Measurements from ENCODE around the gene GIMAP8.
A peak's percentile ranks its signal among the peaks of the same experiment; 100 is the strongest.

GIMAP8 gene

DNA sequence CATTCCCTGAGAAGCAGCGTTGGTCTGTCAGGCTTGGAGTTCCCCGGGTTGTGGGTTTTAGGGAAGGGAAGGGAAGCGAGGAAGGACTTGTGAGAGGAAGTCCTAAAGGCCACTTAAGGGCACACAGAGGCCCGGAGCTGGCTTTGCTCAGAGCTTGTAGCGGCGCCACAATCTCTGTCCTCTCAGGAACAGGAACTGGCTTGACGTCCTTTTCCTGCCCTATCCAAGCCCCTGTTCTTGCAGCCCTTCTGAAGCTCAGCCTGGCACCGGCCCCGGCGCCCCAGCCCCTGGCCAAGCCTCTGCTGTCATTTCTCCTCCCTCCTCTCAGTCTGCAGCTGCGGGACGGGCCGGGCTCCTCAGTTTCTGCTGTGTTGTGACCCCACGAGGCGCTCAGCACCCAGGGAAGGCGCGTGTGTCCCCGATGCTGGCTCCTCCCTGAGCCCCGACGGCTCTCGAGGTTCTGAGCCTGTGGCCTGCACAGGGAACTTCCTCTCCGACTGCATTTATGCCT is at the start of gene GIMAP8:
GIMAP8 (plus strand) TSS at position 140 of the 511 bp plus-strand sequence. CDS start 16,069 bp downstream, outside the sequence.
- DNase-seq (ENCODE audit: low spot score), result no peak

DNA sequence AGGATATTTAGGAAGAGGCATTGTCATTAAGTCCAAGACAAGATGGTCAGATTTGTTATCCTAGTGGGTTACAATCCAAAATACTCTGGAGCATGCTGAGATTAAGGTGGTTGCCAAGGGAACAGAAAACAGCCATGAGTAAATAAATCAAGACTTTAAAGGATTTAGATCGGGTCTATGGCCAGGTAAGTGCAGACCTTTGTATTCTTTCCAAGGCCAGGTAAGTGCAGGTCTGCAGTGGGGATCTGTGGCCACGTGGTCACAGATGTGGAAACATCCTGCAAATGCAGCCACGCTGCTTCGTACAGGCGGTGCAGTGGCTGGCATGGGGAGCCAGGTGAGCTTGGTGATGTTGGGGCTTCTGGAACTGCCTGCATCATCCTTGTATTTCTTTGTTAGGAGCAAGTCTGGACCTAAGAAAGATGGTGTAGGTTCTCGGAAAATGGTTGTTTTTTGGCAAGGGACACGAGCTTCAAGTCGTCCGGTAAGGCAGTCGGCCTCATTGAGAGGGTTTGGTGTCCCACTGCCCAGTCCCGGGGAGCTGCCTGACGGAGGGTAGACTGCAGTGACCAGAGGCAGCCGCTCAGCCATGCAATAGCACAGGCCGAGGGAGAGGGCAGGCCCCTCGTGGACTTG is 49.5 kb upstream of the GIMAP8 start:
- no peak for DNase-seq (ENCODE audit: low spot score)

DNA sequence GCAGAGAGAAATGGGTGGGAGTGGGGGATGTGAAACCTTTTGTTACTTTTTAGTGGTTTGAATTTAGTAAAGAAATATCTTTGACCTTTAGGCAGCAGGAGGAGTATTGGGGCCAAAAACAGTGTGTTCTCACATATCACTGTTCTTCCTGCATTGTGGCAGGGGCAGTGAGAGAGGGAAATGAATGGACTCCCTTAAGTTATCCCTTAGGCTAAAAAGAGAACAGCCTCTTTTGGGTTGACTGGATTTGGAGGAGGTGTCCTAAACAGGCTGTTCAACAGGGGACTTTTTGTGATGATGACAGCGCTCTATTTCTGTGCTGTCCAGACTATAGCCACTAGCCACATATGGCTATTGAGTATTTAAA is 49.0 kb upstream of the GIMAP8 start:
- DNase-seq (ENCODE audit: low spot score), result no peak

DNA sequence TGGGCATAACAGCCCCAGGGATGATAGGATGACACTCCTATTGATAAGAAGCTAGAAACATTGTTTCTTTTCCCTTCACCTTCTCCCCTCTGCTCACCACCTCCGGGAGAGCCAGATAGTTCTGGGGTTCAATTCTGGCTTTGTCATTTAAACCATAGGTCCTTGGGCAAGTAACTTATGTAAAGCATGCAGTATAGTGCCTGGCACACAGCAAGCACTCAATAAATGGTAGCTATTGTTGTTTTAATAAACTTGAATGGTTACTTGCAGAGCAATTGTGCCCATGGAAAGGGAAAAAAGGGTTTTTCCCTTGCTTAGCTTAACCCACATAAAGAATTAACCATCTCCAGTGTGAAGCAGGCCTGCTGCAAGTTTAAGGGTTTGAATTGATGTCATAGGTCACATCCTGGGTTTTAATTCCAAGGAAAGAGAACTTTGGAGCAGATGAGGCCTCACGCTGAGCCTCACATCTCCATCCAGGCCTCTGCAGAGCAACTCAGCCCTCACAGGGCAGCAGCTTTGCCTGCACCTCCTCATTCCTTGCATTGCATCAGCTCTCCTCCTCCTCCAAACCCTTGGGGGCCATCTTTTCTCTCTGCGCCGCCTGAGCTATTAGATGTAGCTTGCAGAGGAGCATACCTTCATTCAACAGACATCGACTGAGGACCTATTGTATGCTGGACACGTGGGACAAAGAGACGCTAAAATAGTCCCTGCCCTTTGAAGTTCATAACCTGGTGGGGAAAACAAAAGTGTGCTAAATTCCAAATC is 48.4 kb upstream of the GIMAP8 start:
- no peak for DNase-seq (ENCODE audit: low spot score)

DNA sequence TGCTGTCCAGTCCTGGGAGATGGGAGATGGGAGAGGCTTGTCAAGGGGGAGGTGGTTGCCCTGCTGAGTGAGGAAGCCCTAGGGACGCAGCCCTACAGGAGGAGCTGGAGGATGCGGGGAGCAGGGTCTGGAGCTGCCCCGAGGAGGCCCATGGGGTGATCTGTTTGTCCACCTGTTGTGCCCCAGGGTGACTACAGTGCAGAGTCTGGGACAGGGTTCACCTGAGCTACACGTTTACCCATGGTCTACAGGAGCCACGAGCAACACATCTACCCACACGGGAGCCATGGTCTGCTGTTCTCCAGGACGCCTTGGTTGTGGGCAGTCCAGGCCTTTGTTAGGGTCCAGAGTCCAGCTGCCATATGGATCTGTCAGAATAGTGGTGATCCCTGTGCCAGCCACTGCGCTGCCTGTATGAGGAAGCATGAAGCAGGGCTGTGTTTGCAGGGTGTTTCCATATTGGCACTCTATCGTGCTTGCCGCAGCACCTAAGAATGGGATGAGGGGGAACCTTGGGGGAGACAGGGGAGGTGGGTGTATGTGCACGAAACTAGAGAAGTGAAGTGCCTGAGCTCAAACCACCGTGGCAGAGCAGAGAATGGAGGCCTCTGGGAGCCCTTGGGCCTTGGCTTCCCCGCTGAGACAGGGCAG is 47.6 kb upstream of the GIMAP8 start:
- DNase-seq (ENCODE audit: low spot score), result no peak

DNA sequence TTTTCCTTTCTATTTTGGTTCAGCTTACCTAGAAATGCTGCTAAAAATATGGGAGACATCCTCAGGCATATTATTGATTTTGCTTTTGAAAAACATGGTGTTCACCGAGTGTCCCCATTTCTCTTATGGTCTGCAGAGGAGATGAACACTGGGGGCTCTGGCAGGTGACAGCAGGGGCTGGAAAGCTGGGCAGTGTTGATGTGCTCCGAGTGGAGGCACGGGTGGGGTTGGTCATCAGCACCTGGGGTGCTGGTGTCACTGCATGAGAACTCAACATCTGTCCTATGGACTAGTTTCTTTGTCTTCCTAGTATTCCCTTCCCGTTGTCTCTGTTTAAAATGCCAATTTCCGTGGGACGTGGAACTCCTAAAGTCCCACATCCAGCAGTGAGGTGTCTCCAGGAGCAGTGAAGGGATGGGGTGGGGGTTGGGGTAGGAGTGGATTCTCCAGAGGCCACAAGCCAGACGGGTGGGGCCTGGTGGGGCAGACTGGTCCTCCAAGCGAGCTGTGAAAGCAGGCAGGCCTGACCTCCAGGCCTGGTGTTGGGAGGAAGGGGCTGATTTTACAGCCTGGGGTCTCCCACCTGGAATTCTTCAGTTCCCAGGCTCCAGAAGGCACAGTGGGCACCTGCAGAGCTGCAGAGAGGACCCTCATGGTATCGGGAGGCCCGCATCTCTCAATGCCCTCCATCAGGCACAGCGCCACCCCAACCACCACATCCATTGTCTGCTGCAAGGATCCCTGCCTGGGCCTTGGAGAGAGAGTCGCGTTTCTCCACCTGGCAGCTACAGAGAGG is 46.9 kb upstream of the GIMAP8 start:
- DNase-seq (ENCODE audit: low spot score), result no peak

DNA sequence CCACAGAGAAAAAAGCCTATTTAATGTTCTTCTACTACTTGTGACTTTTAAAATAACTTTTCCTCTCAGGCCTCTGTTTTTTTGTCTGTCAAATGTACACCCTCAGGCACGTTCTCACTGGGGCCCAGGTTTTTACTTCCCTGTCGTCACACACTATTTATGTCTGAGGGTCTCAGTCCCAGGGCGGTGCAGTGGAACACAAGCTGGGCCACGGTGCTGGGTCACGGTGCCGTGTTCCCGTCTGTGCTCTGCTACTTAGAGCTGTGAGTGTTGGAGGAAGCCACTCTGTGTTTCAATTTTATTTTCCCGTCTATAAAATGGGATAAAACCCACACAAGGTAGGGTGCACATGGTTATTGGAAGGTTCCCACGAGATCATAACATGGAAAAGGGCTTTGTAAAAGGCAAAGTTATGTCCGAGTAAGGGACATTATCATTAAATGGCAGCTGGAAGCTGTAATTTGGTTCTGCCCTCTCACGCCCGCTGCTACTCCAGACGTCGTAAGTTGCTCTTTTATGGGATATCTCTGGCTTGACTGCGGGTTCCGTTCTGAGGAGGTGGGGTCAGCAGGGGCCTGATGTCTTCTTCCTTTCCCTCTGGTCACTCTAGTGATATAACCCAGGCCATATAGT is 46.1 kb upstream of the GIMAP8 start:
- peak; percentile 59 for DNase-seq (ENCODE audit: low spot score)

DNA sequence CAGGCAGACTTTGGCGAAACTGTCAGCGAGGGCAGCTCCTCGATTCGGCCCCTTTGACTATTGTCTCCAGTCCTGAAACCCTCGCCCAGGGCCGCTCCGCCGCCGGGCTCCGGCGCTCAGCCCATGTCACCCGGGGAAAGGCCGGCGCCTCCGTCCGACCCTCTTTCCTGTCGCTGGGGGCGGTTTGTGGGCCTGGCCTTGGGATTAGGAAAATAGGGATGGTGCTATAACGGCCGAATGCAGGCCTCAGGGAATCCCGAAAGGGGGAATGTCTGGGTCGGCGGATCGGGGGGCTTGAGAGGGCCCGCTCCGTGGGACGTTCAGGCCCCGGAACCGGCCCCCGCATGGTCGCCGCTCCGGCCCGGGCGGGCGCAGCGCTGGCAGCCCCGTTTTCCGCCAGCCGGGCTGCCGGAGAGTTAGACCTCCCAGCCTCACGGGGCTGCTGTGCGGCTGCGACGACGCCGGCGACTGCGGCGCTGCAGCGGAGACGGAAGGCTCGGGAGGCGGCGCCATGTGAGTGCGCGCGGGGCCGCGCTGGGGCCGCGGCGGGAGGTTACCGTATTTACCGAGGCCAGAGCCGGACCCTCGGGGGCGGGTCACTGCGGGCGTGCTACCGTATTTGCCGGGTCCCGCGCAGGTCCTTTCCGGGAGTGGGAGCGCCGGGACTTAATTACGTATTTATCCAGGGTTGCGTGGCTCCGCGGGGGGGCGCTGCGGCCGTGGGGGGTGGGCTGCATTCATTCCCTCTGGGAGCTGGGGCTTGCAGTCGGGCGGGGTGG is 45.4 kb upstream of the GIMAP8 start:
- DNase-seq (ENCODE audit: low spot score), result peak; percentile 95

DNA sequence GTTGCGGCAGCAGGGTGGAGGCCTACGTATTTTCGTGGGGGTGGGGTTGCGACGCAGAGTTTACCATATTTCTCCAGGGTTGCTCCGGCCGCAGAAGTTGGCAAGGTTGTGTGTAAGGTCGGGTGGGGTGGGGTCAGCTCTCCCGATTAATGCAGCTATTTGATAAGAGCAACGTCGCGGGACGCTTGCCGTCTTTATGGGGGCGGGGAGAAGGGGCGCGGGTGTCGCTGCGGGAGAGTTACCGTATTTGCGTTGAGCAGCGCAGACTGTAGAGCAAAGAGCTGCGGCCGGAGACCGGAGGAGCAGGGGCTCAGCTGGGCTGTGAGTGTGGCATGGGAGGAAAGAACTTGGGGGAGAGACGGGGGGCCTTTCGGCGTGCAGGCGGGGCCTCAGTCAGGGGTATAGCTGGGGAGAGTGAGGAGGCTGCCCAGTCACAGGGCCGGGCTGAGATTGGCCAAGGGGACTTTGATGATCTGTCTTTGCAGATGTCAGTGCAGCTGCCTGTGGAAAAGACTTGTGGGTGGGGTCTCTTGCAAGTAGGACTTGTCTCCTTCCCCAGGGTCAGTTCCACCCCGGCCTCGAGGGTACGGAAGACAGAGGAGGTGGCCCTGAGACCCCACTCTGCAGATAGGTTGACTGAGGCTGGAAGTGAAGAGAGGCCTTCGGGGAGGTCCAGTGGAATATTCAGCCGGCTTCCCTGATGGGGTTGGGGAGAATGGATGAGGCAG is 44.7 kb upstream of the GIMAP8 start:
- DNase-seq (ENCODE audit: low spot score), result peak; percentile 75

DNA sequence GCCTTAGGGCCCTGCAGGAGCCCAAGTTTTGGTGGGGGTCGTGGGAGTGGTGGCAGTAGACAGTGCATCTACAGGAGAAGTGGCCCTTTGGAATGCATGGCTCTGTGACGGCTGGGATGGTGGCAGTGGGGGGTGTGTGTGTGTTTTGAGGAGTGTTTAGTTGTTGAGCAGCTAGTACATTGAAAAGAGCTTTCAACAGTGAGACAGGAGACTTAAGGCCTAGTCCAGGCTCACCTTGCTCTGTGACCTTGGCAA is 44.2 kb upstream of the GIMAP8 start:
- DNase-seq (ENCODE audit: low spot score), result no peak

DNA sequence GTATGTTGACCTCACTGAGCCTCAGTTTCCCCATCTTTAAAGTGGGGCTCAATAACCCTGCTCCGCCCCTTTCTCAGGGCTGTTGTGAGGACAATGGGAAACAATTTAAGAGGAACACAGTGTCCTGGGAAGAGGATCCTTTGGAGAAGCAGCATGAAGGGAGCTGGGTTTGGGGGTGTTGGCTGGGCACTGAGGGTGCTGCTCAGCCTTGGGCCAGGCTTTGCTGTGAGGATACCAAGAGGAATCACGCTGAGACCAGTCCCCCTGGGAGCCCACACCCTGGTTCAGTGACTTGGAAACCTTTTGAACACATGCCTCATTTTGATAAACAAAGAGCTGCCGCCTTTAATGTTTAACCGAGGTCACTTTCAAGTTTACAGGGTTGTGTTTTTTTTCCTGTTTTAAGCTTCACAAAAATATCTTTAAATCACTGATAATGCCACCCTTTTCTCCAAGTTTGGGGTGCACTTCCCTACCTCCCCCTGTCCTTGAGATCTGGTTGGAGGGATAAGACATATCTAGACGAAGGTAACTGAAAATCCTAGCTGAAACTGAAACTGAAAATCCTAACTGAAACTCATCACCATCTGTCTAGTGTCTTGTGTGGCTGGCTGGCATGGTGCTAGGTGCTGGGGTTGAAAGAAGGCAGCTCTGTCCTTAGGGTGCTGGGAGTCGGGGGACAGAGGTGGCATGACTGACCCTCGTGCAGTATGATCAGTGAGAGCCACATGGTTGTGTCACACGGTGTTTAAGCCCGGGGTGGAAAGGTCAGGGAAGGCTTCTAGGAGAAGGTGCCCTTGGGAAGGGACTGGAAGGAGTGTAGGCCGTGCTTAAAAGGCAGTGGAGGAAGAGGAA is 43.6 kb upstream of the GIMAP8 start:
- DNase-seq (ENCODE audit: low spot score), result no peak

DNA sequence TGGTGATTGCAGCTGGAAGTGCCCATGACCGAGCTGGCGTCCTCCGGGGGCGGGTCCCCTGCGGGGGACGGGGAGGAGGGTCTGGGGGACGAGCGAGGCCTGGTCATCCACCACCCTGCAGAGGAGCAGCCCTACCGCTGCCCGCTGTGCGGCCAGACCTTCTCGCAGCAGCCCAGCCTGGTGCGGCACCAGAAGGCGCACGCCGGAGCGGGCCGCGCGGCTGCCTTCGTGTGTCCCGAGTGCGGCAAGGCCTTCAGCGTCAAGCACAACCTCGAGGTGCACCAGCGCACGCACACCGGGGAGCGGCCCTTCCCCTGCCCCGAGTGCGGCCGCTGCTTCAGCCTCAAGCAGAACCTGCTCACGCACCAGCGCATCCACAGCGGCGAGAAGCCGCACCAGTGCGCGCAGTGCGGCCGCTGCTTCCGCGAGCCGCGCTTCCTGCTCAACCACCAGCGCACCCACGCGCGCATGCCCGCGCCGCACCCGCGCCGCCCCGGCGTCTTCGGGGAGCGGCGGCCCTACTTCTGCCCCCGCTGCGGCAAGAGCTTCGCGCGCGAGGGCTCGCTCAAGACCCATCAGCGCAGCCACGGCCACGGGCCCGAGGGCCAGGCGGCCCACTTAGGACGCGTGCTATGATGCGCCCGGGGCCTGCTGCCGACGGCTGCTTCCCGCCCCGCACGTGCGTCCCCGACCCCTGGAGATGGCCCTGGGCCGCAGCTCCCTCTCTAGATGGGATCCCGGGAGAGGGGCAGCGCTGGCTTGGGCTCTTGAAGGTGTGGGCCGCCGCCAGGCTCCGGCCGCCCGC is 42.6 kb upstream of the GIMAP8 start:
- no peak for DNase-seq (ENCODE audit: low spot score)

DNA sequence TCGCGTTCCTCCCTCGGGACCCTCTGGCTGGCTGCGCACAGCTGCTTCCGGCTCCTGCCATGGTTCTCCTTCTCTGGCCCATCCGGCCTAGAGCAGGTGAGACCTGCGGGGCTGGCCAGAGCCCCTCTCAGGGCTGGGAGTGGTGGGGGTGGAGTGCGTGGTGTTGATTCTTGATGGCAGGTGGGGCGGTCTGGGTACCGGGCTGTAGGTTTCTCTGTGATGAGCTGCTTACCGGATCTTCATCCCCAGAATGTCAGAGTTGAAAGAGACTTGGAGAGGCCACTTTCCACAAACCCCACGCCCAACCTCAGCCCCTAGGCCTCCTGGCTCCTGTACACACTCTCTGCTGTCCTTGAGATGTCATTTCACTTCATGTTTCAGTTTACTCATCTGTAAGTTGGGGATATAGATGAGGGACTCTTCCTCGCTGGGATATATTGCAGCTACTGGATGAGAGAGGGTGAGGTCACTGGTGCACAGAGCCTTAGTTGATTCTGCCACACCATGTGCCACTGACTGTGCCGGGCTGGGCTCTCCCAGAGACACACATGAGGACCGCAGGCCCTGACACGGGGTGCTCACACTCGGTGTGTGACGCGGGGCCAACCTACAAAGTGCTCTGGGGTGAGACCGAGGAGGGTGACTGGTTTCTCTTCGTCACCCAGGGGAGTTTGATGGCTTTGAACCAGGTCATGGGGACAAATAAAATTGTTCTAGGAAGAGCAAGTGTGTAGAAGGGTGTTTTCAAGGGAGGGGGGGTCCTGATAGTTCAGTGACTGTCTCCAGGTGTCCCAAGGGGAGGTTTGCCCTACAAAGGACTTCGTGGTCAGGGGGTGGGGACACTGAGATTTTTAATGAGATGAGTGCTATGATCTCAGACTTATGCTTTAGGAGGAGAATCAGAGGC is 41.8 kb upstream of the GIMAP8 start:
- no peak for DNase-seq (ENCODE audit: low spot score)

DNA sequence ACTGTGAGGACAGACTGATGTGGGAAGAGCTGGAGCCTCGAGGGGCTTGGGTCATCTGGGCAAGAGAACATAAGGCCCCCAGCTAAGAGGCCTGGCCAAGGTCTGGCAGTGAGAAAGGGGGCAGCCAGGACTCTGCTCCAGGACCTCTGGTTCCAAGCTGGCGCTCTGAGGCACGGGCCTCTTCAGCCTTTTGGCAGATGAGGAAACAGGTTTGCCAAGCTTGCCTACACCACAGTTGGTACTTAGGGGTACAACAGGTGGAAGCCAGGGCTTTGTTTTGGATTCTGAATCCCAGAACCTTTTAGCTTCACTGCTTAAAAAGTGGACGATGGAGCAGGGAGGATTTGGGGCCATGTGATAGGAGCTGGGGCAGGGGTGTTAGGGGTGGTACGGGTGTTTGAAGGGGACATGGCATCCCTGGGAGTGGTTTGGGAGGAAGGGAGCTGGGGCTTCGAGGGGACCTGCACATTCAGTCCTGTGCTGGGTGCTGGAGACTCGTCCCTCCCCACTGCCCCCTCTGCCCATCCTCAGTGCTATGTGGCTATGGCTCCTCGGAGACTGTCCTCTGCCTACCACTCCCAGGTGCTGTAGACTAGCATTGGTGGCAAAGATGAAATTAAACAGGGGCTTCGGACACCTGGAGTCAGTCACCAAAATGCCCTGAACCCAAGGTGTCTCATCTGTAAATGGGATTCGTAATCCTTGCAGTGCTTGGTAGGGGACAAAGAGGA is 41.0 kb upstream of the GIMAP8 start:
- DNase-seq (ENCODE audit: low spot score), result no peak

DNA sequence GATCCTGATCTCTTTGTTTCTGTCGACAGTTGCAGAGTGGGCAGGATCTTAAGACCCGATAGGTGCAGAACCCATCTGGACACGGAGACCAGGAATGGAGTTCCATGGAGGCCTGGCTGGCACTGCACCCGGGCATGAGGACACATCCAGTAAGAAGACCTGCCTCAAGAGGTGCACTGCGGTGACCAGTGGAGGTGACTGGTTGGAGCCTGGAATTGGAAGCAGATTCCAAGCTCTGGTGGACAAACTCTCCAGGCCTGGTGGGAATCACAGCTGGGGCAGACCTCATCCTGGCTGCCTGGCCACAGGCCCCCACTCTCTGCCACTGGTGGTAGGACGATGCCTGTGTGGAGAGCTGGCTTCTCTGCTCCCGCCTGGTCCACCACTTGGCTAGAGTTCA is 40.3 kb upstream of the GIMAP8 start:
- DNase-seq (ENCODE audit: low spot score), result no peak

DNA sequence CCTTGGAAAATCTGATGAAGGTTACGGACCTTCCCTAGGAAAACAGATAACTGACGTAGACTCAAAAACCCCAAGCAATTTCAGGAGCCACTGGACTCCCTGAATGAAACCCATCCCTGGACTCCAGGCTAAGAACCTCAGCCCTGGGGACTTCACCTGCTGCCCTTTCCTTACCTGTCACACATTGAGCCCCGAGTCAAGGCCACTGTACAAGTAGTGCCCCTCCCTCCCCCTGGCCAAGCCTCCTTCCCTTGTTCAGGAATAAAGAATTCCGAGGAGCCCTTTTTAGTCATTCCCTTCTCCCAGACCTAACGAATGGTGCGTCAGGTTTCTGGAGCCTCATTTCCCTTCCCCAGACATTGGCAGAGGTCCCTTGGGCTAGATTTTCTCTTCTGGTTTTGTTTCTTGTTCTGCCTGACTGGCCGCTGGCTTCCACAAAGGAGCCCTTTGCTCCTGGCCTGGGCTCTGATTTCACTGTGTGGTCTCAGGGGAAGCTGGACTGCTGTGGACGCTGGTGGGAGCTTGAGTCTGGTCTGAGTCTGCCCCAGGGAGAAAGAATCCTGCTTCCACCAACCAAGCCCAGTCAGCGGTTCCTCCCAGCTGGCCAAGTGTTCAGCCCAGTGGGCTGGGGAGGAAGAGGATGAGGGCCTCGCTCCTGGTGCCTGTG is 39.6 kb upstream of the GIMAP8 start:
- DNase-seq (ENCODE audit: low spot score), result no peak
